Astrocyte (in vitro differentiated cells and primary cell): ENCODE results near the gene LYL1.

ENCODE experiments used
- EZH2 ChIP-seq: IDR thresholded peaks from 2 replicates; pipeline ENCODE4 v1.6.1; 2012; ENCODE audit warnings: mild to moderate bottlenecking, low read length, inconsistent platforms; ENCODE audit not compliant: insufficient read depth
- TF ChIP-seq, protein P1 (sequence below): IDR thresholded peaks from 2 replicates; pipeline ENCODE4 v1.5.1; 2011; ENCODE audit warnings: low read depth, mild to moderate bottlenecking, inconsistent platforms, low read length, moderate library complexity; ENCODE audit not compliant: insufficient read depth

DNA sequence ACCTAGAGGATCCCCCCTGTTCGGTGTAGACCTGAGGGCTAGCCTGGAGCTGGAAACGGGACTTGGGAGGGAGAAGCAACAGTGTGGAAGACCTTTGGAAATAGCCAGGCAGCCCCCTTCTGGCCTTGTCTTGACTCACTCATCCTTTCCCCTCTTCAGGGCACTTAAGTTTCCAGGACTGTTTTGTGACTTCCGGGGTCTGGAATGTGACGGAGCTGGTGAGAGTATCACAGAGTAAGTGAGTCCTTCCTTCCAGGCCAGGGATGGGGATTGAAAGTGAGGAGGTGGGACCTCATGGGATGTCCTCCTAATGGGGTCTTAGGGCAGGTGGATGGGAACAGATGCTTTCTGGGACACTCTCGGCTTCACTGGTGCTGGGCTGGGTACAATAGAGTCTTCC lies 29.4 kb downstream of the LYL1 start:
- TF ChIP-seq, protein P1, sequence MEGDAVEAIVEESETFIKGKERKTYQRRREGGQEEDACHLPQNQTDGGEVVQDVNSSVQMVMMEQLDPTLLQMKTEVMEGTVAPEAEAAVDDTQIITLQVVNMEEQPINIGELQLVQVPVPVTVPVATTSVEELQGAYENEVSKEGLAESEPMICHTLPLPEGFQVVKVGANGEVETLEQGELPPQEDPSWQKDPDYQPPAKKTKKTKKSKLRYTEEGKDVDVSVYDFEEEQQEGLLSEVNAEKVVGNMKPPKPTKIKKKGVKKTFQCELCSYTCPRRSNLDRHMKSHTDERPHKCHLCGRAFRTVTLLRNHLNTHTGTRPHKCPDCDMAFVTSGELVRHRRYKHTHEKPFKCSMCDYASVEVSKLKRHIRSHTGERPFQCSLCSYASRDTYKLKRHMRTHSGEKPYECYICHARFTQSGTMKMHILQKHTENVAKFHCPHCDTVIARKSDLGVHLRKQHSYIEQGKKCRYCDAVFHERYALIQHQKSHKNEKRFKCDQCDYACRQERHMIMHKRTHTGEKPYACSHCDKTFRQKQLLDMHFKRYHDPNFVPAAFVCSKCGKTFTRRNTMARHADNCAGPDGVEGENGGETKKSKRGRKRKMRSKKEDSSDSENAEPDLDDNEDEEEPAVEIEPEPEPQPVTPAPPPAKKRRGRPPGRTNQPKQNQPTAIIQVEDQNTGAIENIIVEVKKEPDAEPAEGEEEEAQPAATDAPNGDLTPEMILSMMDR = no peak
- no peak for TF ChIP-seq EZH2
